DMS114 treated with DMSO at 0.1 percent for 48 hours (cell line): ENCODE data around the gene WDR91.

Source experiments
- DNase-seq: peaks from one replicate; lab custom pipeline; 2025; ENCODE audit not compliant: unreplicated experiment; lab: John Stamatoyannopoulos, UW

Gene WDR91

DNA sequence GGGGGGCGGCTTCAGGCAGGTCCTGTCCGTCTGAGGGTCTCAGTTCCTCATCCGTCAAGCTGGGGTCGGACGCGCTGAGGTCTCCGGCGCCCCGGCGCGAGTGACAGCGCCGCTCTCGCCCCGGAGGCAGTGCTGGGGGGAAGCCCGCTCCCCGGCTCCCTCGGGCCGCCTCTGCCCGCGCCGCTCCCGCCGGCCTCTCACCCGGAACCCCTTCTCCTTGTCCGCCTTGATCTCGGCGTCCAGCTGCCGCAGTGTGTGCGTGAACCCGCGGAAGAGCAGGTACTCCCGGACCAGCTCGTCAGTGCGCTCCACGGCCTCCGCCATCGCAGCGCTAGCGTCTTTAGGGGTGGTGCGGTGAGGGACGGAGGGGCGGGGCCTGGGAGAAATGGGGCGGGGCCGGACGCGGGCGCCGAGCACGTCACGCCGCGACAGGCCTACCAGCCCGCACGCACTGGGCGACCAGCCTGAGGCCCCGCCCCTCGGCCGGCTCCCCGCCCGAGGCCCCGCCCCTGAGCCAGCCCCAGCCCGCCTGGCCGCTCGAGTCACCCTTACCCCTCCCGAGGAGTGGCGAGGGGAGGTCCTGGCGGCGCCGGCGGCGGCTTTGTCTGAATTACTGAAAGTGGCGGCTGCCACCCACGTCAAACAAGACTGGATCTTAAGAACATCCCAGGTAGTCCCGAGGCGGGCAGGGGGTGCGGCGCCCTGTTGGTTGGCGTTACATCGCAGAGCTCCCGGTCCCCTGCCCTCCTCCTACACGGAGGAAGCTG lies at the start of gene WDR91:
Gene WDR91 (minus strand): TSS at position 348 of the 767 bp plus-strand sequence. CDS start 24 bp downstream, at position 324.
- peak; percentile 78 for DNase-seq

- DNase-seq, result no peak
Observed at GRCh38 chr7:135260470-135260869, 49.1 kb upstream of the WDR91 start.

DNA sequence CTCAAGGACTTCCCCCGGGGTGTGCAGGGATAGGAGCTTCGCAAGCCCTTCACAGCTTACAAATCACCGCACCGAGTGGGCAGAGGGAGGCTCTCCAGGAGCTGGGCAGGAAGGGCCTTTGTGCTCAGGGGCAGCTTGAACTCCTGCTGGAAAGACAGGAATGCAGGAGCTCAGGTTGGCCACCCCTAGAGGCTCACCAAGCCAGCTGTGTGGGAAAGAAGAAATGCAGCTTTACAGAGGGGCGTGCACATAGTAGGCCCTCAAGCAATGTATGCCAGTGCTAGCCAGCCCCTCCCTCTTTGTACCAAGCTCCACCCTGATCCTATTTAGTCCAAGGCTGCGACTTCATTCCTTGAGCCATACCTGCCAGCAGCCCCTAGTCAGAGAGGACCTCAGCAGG lies 48.4 kb upstream of the WDR91 start:
- no peak for DNase-seq

GRCh38 chr7:135258585-135258984 lies 47.3 kb upstream of the WDR91 start:
- DNase-seq, result no peak

DNA sequence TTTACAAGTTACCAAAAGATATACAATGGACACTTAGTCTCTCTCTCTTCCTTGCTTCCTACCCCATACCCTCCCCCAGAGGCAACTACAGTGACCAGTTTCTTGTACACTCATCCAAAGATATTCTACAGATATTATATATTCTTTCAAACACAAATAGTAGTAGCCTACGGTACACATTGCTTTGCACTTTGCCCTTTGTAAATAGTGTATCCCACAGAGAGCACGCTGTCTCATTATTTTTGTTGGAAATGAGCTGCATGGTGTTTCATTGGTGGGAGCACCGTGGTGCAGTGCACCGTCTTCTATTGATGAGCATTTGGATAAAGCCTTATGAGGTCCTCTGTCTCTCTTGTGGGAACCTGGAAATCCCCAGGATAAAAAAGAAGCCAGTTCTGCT lies 46.5 kb upstream of the WDR91 start:
- DNase-seq, result no peak

DNA sequence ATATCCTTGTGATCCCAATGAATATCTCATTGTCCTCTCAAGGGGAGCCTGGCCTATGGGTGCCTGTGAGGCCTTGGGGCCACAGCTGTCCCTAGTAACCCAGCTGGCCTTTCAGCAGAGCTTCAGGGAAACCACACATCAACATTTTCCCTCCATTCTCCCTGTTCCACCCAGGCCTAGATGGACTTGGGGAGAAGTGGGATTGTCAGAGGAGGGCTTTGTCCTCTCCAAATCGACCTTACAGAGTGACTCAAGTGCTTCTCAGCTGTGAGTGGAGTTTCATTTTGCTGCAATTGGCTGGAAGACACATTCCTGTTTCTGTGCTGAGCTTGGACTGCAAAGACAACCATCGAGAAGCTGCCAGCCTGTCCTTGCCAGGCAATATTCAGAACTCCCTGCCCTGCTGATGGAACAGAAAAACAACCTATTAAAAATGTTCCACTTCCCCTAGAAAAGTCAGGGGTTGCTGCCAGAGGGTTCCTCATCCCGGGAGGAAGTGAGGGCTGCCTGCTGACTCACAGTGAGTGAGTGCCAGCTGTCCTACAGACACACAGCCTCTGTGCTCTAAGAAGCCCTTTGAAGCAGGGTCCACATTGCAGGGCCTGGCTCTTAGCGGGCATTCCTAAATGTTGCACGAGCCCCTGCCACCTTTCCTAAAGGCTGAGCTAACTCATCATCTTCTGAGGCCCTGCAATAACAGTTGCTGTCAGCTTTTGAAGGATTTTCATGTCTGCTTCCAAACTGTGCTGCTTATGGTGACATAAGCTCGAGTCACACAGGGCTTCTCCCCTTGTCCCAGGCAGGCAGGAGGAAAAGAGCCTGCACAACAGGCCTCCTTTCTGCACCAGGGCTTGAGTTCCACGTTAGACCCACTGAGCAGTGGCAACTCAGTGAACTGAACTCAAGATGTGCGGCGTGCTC lies 42.8 kb upstream of the WDR91 start:
- no peak for DNase-seq

DNA sequence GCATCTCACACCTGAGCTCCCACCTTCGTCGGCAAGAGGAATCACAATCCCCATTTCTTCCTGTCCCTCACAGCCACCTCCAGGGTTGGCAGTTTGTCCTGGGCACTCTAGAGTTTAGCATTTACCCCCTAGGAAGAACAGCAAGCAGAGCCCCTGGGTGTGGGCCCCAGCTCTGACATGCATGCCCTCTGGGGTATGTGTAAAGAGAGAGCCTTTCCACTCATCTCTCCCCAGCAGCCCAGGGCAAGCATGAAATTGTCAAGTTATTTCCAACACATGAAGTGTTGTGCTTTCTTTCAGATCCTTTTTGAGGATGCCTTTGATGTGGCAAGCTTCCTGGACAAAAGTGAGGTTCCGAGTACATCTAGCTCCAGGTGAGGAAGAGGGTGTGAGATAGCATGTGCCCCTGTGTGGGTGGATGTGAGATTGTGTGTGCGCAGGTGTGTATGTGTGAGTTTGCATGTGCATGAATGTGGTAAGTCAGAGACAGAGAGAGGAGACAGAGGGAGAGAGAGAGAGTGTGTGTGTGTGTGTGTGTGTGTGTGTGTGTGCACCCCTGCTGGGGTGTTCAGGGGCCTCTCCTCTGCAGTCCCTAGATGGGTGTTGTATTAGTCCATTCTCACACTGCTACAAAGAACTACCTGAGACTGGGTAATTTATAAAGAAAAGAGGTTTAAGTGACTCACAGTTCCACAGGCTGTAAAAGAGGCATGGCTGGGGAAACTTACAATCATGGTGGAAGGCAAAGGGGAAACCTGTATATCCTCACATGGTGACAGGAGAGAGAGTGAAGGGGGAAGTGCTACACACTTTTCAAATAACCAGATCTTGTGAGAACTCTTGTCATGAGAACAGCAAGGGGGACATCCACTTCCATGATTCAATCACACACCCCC lies 40.4 kb upstream of the WDR91 start:
- no peak for DNase-seq

DNA sequence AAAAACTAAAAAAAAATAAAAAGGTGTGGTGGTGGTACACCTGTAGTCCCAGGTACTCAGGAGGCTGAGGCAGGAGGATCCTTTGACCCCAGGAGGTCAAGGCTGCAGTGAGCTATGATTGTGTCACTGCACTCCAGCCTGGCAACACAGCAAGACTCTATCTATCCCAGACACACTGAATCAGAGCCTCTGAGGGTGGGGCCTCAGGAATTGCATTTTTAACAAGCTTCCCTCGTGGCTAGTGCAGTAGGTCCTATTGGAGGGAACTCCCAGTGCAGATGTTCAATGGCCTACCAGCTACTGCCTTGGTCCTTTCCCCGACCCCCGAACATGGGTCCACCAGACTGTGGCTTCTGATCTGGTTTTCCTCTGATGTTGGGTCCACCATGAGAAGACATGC lies 37.2 kb upstream of the WDR91 start:
- DNase-seq, result no peak

DNA sequence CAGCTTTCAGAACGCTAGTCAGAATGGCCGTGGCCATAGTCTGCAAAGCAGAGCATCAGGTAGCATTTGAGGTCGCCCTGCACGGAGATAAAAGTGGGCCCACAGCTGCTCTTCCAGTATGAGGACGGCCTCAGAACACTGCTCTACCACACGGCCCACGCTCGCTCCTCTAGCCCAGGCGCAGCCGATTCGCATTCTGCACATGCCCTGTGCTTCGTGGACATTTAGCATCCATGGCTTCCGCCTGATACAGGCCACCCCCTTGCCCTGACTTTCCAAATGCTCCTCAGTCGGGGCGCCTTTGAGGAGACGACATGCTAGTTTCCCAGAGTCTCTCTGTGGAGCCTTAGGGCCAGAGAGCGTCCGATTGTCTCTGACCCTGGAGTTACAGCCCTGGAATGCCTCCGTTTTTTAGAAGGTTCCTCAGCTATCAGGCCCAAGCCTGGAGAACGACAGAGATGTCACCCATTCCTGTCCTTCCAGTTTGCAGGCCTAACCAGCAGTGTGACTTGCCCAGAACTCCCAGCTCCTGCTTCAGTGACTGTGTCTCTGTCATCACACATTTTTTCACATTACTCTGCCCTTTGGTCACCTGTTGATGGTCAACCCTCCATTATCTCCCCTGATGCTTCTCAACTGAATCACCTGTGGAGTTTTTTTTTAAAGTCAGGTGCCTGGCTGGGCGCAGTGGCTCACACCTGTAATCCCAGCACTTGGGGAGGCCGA lies 36.6 kb upstream of the WDR91 start:
- no peak for DNase-seq

DNA sequence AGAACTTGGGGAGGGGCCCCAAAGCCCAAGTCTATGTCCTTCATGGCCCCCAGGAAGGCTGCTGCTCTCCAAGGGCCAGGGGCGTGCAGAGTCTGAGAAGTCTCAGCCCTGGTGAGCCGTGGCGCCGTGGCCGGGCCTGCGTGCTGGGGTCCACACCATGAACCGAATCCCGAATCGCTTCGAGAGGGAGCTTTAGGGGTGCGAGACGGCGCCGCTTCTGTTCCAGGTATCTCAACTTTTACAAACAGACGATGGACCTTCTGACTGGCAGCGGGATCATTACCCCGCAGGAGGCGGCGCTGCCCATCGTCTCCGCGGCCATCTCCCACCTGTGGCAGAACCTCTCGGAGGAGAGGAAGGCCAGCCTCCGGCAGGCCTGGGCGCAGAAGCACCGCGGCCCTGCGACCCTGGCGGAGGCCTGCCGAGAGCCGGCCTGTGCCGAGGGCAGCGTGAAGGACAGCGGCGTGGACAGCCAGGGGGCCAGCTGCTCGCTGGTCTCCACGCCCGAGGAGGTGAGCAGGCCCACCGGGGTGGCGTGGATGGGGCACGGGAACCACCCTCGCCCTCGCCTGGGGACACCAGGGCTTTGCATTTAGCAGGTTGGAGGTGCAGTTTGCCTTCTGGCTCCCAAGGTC lies 35.0 kb upstream of the WDR91 start:
- no peak for DNase-seq

DNA sequence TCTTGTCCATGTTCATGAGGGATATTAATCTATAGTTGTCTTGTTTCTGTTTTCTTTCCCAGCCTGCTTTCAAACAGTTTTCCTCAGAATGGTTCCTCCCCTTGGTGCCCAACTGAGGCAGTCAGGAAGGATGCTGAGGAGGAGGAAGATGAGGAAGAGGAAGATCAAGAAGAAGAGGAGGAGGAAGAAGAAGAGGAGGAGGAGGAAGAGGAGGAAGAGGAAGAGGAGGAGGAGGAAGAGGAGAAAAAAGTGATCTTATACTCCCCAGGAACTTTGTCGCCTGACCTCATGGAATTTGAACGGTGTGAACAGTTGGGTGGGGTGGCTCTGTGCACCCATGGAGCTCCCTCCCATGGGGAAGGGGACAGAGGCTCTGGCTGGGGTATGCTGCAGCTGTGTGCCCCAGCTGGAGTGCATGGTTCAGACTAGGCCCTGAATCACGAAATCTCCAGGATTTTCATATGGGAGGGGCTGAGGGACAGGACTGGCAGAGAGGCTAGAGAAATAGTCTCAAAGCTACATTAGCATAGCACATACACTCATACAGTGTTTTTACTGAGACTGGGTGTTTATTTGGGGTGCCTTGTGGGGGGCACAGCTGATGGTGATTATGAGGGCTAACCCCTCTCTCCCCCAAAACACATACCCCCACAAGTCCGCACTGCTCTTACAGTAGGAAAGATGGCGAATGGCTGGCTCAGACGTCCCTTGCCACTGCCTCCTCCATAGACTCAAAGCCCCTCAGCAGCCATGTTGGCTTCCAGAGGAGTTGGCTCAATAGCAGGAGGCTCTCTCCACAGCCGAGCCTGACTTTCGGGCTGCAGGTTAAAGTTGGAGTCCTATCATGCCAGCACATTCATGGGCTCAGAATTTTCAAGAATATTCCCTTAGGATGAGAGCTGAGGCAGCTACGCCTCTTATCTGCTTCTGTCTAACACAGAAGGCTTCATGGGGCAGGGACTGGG lies 34.2 kb upstream of the WDR91 start:
- no peak for DNase-seq

DNA sequence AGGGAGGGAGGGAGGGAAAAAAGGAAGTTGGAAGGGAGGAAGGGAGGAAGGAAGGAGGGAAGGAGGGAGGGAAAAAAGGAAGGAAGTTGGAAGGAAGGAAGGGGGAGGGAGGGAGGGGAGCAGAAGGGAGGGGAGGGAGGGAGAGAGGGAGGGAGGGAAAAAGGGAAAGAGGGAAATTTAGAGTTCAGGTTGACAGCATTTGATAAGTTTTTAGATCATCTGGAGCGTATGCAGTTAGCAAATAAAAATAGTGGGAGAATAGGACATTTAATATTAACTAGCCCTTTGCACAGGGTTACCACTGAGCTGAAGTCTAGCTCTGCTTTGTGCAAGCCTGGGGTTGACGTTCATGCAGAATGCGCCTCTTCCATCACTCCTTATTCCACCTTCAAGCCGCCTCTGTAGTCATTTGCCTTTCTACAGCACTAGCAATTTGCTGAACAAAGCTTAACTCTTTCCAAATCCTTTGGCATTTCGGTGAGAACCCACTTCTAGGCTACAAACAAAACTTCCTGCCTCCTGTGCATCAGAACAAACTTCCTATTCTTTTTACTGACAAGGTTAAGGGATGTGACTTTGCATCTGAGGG lies 30.9 kb upstream of the WDR91 start:
- DNase-seq, result no peak

GRCh38 chr7:135240441-135240840 lies 29.1 kb upstream of the WDR91 start:
- no peak for DNase-seq

GRCh38 chr7:135239263-135239662 lies 27.9 kb upstream of the WDR91 start:
- DNase-seq, result no peak

DNA sequence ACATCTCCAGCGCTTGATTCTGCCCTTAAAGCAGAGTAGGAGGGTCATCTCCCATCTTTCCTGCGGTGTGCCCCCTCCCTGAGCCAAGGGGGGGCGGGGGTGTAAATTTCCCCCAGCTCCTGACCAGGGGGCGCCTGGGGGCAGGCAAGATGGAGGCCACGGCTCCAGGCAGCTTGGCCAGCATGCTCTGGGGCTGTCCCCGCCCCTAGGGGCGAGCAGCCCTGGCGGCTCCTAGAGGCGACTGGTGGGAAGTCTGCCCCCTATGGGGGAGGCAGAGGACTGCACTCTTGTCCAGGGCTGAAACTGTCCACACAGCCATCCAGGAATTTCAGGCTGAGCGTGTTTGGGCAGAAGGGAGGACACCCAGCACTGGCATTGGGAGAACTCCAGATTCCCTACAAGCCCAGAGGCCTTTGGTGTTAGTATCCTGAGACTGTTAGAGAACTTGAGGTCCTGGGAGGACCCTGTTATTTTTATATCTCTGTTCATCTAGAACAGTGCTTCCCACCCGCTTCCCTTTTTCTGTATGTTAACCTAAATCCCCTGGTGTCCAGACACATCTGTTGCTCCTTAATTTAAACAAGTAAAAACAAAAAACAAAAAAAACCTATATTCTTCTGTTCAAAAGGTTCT lies 26.9 kb upstream of the WDR91 start:
- no peak for DNase-seq

- no peak for DNase-seq
Observed at GRCh38 chr7:135236727-135237126, 25.4 kb upstream of the WDR91 start.

DNA sequence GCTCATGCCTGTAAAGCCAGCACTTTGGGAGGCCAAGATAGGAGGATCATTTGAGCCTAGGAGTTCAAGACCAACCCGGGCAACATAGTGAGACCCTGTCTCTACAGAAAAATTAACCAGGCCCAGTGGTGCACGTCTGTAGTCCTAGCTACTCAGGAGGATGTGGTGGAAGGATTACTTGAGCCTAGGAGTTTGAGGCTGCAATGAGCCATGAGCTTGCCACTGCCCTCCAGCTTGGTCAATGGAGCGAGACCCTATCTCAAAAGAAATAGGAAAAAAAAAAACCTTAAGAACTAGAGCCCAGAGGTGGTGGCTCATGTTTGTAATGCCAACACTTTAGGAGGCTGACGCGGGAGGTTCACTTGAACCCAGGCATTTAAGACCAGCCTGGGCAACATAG lies 24.5 kb upstream of the WDR91 start:
- no peak for DNase-seq

DNA sequence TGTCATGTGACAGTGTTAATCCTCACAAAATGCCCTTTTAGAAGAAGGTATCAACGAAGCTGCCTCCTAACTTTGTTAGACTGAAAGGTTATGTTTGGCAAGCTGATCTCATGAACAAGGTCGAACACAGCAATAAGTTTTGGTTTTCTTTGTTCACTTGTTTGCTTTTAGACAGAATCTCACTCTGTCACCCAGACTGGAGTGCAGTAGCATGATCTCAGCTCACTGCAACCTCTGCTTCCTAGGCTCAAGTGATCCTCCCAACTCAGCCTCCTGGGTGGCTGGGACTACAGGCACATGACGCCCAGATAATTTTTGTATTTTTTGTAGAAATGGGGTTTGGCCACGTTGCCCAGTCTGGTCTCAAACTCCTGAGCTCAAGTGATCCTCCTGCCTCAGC lies 23.4 kb upstream of the WDR91 start:
- no peak for DNase-seq
